Pancreas (tissue), 10 donors: ENCODE data around the gene CAPG. TPM values are rescaled to one million over a fixed set of nuclear protein-coding genes. Genes with fewer than 3 reads are reported as not detected.
A peak's percentile ranks its signal among the peaks of the same experiment; 100 is the strongest.

Experiments used
- ATAC-seq, 4 donors: fragments of 200-7000 bp; cut with Tn5 transposase; one replicate each; pipeline versions ENCODE4 v1.8.0 to v1.9.1; 2020; ENCODE audit warnings: mild to moderate bottlenecking in 4 of 4, moderate library complexity in 4 of 4
- DNase-seq, 6 donors: peaks; one replicate each; pipeline ENCODE4 v3.0.0-alpha.2; 2020
- FAIRE-seq: peaks from 2 replicates; lab custom pipeline; 2012; peaks lifted over from hg19 to GRCh38; lab: Jason Lieb, UNC
- H3K27ac ChIP-seq, 4 donors: fragments of 200-600 bp; sonication (generic); 1 replicate in 3 of 4; 2 replicates in 1 of 4; pipeline versions ENCODE4 v1.5.0 to v1.8.0; 2020
- H3K27me3 ChIP-seq, 4 donors: fragments of 200-600 bp; one replicate each; pipeline ENCODE4 v1.8.0; 2021
- H3K36me3 ChIP-seq, 3 donors: fragments of 200-600 bp; sonication (generic) in 1 of 3; one replicate each; pipeline versions ENCODE4 v1.5.0 to v1.8.0; 2020 to 2021
- H3K4me1 ChIP-seq, 3 donors: fragments of 200-600 bp; one replicate each; pipeline ENCODE4 v1.8.0; 2021
- H3K4me3 ChIP-seq, 4 donors: fragments of 200-600 bp; sonication (generic) in 2 of 4; one replicate each; pipeline versions ENCODE4 v1.5.0 to v1.8.0; 2020 to 2021
- H3K9me3 ChIP-seq, 4 donors: fragments of 200-600 bp; one replicate each; pipeline ENCODE4 v1.8.0; 2021
- CTCF ChIP-seq, 4 donors: fragments of 200-600 bp; sonication (generic) in 3 of 4; IDR thresholded peaks; one replicate each; pipeline versions ENCODE4 v1.5.0 to v1.8.0; 2021; ENCODE audit warnings: antibody characterized with exemption in 4 of 4
- WGBS, 2 donors: extraction: QIAGEN DNeasy Blood & Tissue Kit; methylation state at CpG; one replicate each; pipeline ENCODE4 v1.1.7; 2013; 5-methylcytosine and 5-hydroxymethylcytosine counted together
- intact Hi-C, 3 donors: fragments of 100-400 bp; cut with DNase I; formaldehyde crosslinking; loops; one replicate each; pipeline versions ENCODE4 v1.11.1 to v1.14.2; 2022
- polyA plus RNA-seq, 2 donors: library from polyadenylated mRNA; stranded (reverse); fragments of 200-250 nt; gene quantifications; one replicate each; pipeline ENCODE4 v1.2.3, GENCODE V29; 2013
- total RNA-seq, 6 donors: library from RNA; stranded (reverse); fragmentation: NEBNext Ultra II Directional in 4 of 6; extraction: Animal tissue kit (Norgen Biotek cat#: 25700) in 4 of 6; gene quantifications; one replicate each; pipeline versions ENCODE4 v1.2.1 to v1.2.4, GENCODE V29; 2021 to 2023
- donor health status: healthy with polysubstance abuse.
- donor health status: DM: no; HTN: no; CAD: no; lungs with moderate emphysema.
- donor health status: DM: no; HTN: no; CAD: no.
- donor health status: control.
- donor health status: control.
- donor health status: Bipolar disorder and iron deficiency.
- donor health status: DM: yes; HTN: yes; CAD: no.
- donor health status: DM: no; HTN: no; CAD: no.
- donor health status: DM: no; HTN: no; CAD: no.
- donor health status: DM: yes; HTN: yes; CAD: no.

The CAPG gene
- total and polyA plus RNA-seq, 8 donors, result 10.9 to 111 (median 37.5) TPM

DNA sequence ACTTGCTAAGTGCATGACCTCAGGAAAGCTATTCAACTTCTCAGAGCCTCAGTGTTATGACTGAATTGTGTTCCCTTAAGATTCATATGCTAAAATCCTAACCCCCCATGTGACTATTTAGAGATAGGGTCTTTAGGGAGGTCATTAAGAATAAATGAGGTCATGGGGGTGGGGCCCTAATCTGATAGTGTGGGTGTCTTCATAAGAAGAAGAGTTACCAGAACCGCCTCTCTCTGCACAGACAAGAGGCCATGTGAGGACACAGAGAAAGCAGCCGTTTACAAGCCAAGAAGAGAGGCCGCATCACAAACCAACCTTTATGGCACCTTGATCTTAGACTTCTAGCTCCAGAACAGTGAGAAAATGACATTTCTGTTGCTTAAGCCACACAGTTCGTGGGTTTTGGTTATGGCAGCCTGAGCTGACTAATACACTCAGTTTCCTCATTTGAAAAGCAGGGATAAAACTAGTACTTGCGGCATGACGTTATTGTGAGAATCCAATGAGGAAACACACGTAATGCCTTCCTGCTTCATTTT lies 18.2 kb upstream of the CAPG start:
- Histone ChIP-seq H3K9me3 (no peaks in the 10 kb centered on the region), H3K27ac (no peak overlapping the region), H3K4me3 (no peak overlapping the region), H3K4me1 (peaks cover 20 to 24% (median 21%) of the 10 kb centered on the region in 3 donors), H3K36me3 (no peaks in the 10 kb centered on the region), H3K27me3 (no peaks in the 10 kb centered on the region)
- no peak for TF ChIP-seq CTCF (IDR thresholded peaks at IDR 0.05)
- WGBS, 2 donors, result 87% methylated on average over 7 of the region's 7 CpGs
- ATAC-seq (no peak), DNase-seq (no peak), FAIRE-seq (no peak)
- intact Hi-C loops, result loop anchor here in 1 of 3 donors (10.0 kb wide), 1 partner anchor 126 kb away; no protein-coding TSS in a partner anchor

DNA sequence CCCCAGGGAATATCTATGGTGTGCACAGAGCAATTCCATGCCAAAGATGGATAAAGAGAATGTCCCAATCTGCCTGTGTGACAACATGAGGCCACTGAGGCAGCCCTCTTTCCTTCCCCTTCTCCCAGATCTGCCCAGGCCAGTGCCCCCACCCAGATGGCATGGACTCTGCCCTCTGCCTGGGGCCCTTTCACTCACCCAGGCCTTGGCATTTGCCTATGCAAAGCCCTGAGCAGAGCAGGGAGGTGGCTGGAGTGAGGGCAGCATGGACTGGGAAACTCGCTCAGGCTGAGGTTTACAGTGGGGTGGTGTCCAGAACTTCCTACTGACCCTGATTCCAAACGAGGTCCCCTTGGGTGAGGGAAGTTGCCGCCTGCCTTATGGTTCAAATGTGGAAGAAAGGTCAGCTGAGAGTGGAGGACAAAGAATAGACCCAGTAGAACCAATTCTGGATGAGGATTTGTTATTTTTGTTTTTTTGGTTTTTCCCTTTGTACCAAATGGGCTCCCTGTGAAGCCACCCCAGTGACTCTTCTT lies 17.2 kb upstream of the CAPG start:
- whole genome bisulfite sequencing, 2 donors, result 48 to 55% methylated on average over 3 of the region's 3 CpGs
- no peak for FAIRE-seq
- peak in 3 of 4 donors; percentile 28 to 58 (median 37) for ATAC-seq
- no peak for TF ChIP-seq CTCF (IDR thresholded peaks at IDR 0.05)
- Histone ChIP-seq H3K27me3 (no peaks in the 10 kb centered on the region), H3K36me3 (no peaks in the 10 kb centered on the region), H3K27ac (peak overlapping the region in 1 of 4 donors; percentile 9), H3K4me1 (peaks cover 27 to 29% (median 28%) of the 10 kb centered on the region in 3 donors), H3K9me3 (no peaks in the 10 kb centered on the region), H3K4me3 (no peak overlapping the region)
- intact Hi-C loops, result loop anchor here in 1 of 3 donors (10.0 kb wide), 1 partner anchor 127 kb away; no protein-coding TSS in a partner anchor
- no peak for DNase-seq

DNA sequence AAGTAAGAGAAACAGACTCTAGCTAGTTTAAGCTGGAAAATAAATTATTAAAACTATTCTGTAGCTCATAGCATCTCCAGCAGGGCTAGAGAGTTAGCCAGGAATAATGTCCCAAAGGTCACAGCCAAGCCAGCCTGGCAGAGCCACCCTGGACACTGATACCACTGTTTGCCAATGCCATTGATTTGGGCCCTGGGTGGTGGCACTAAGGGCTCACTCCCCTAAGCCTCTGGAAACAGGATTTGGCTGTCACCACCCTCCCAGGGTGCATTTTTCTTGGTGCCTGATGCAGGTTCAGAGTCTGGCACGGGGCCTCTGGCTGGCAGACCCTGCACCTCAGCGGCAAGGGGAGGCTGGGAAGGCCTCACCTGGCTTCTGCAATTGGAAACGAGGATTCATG lies 15.4 kb upstream of the CAPG start:
- ATAC-seq (peak in 1 of 4 donors; percentile 24), DNase-seq (peak in 4 of 6 donors; percentile 64 to 79 (median 73))
- H3K27me3 ChIP-seq, result no peaks in the 10 kb centered on the region

GRCh38 chr2:85423525-85423924 lies 13.4 kb upstream of the CAPG start:
- Histone ChIP-seq H3K4me1 (peaks cover 43 to 61% (median 52%) of the 10 kb centered on the region in 3 donors), H3K27ac (peak overlapping the region in 2 of 4 donors; percentile 5 to 86), H3K9me3 (no peaks in the 10 kb centered on the region)

More for the DNA sequence above, 15.4 kb upstream of the CAPG start:
- H3K4me3 ChIP-seq, result no peak overlapping the region
- H3K9me3 ChIP-seq, result no peaks in the 10 kb centered on the region
- intact Hi-C loops, result loop anchor here in 1 of 3 donors (10.0 kb wide), 1 partner anchor 129 kb away; no protein-coding TSS in a partner anchor
- no peaks in the 10 kb centered on the region for H3K36me3 ChIP-seq
- 23 to 26% methylated on average over 3 of the region's 3 CpGs for WGBS, 2 donors
- peaks cover 35 to 44% (median 38%) of the 10 kb centered on the region in 3 donors for H3K4me1 ChIP-seq
- TF ChIP-seq CTCF (IDR thresholded peaks at IDR 0.05), result no peak
- FAIRE-seq, result no peak
- H3K27ac ChIP-seq, result peak overlapping the region; percentile 18 to 49 (median 32)

More at GRCh38 chr2:85423525-85423924, 13.4 kb upstream of the CAPG start:
- H3K4me3 ChIP-seq, result no peak overlapping the region
- no peak for ATAC-seq
- no peak for DNase-seq
- intact Hi-C loops, result loop anchor here (5.0 to 10.0 kb wide), 2 partner anchors 129 to 131 kb away; no protein-coding TSS in a partner anchor
- FAIRE-seq, result no peak
- H3K36me3 ChIP-seq, result no peaks in the 10 kb centered on the region
- no peaks in the 10 kb centered on the region for H3K27me3 ChIP-seq
- no peak for TF ChIP-seq CTCF (IDR thresholded peaks at IDR 0.05)
- whole genome bisulfite sequencing, 2 donors, result 88 to 93% methylated on average over 5 of the region's 5 CpGs
